ENCODE measurements around the gene CTBP1. TPM values are rescaled to one million over a fixed set of nuclear protein-coding genes. Genes with fewer than 3 reads are reported as not detected.

Gene CTBP1
- total RNA-seq, 1 experiment from 2014 or later: 223 TPM

DNA sequence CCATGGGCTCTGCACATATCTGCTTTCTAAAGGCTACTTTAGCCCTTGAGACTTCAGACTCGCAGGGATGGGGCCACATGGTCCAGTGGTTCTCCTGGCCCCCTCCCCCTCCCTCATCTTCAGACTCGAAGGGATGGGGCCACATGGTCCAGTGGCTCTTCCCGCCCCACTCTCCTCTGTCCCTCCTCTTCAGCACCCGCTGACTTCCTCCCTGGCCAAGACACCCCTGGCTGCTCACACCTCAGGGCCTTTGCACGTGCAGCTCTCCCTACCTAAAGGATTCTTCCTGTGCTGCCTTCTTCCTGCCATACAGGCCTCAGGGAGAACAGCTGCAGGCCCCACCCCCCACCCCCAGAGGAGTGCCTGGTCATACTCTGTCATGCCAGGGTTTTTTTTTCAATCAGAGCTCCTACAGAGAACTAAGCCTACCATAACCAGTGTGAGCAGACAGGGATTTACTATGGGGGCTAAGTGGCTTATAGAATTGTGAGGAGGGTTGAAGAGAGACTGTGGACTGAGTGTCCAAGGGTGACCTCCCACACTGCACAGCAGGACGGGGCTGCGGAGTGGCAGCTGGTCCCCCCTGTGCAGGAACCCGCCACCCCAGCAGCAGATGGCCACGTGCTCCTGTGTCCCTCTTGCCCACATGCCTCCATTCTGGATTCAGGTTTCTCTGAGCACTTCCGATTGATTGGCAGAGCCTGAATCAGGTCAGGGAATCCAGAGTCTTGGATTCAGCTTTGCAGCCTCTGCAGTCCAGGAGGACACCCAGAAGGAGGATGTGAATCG is 70.4 kb downstream of the CTBP1 start:
- Histone ChIP-seq H2AFZ (ENCODE audit: low read length) (no peak overlapping the region), H3K36me3 (ENCODE audit: low read depth, low read length) (no peaks in the 10 kb centered on the region), H3F3A (ENCODE audit: low read length, unreplicated experiment) (no peaks in the 10 kb centered on the region), H3K4me2 (ENCODE audit: low read length) (no peak overlapping the region), H3K27ac (ENCODE audit: low read length) (no peak overlapping the region), H3K4me3 (ENCODE audit: low read length) (no peak overlapping the region), H3K4me1 (ENCODE audit: insufficient read depth, low read length) (peaks cover 5% of the 10 kb centered on the region; the same call in 1 of the 2 replicates), H3K9me3 (ENCODE audit: low read length) (no peaks in the 10 kb centered on the region), H3K9ac (ENCODE audit: low read length) (no peak overlapping the region), H3K79me2 (ENCODE audit: low read length) (no peaks in the 10 kb centered on the region), H4K20me1 (ENCODE audit: low read length) (no peaks in the 10 kb centered on the region), H3K27me3 (ENCODE audit: low read length) (no peaks in the 10 kb centered on the region), H3K9me2 (replicated peaks; ENCODE audit: low read length) (no peaks in the 10 kb centered on the region)
- TF ChIP-seq EZH2phosphoT487 (IDR thresholded peaks at IDR 0.05; ENCODE audit: borderline replicate concordance, low read length): no peak
- no peak for TF ChIP-seq CTCF (conservative IDR thresholded peaks at IDR 0.05; ENCODE audit: low read depth, low read length)
- no peak for TF ChIP-seq EZH2 (IDR thresholded peaks at IDR 0.05; ENCODE audit: low read length, unreplicated experiment)
- ChIA-PET CTCF (no interaction called here), POLR2A (ENCODE audit: unreplicated experiment) (no interaction called here)
- intact Hi-C loops (cut with micrococcal nuclease): no loop called here
- DNase-seq: no peak
- no peak for ATAC-seq
- no TSS peak for BruUV-seq (replicated peaks)

DNA sequence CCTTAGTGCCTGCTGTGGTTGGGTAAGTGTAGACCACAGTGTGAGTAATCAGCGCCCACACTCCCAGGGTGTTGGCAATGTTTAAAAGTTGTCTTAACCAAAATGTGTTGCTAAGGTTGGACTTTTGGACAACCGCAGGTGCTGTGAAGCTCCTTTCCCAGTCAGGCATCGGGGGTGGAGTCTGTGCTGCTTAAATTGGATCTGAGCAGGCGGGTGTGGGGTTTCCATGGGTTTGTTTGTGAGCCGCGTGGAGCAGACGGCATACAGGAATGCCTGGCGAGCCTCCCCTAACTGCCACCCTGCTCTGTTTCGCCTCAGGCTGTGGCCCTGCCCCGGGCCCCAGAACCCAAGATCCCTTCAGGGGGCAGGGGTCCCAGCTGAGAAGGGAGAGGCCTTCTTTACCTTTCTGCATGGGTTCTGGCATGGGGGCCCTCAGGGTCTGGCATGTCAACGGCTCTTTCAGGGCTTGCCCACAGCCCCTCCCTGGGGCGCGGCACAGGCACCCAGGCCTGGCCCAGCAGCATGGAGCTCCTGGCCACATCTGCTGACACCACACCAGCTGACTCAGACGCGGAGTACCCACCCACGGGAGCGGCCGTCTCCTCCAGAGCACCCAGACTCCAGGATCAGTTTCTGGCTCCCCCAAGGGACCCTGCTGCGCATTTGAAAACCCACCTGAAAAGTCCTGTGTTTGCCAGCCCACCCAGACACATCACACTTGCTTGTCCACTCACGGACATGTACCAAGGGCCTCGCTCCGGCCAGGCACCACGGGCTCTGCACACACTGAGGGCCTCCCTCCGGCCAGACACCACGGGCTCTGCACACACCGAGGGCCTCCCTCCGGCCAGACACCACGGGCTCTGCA is 71.4 kb downstream of the CTBP1 start:
- ChIA-PET POLR2A (ENCODE audit: unreplicated experiment) (no interaction called here), CTCF (no interaction called here)
- Histone ChIP-seq H3K79me2 (ENCODE audit: low read length) (no peaks in the 10 kb centered on the region), H4K20me1 (ENCODE audit: low read length) (no peaks in the 10 kb centered on the region), H3F3A (ENCODE audit: low read length, unreplicated experiment) (no peaks in the 10 kb centered on the region), H3K9me3 (ENCODE audit: low read length) (no peaks in the 10 kb centered on the region), H3K4me3 (ENCODE audit: low read length) (no peak overlapping the region), H3K9ac (ENCODE audit: low read length) (no peak overlapping the region), H3K9me2 (replicated peaks; ENCODE audit: low read length) (no peaks in the 10 kb centered on the region), H3K4me2 (ENCODE audit: low read length) (no peak overlapping the region), H3K4me1 (ENCODE audit: insufficient read depth, low read length) (peaks cover 5% of the 10 kb centered on the region; the same call in 1 of the 2 replicates), H3K36me3 (ENCODE audit: low read depth, low read length) (no peaks in the 10 kb centered on the region), H3K27ac (ENCODE audit: low read length) (no peak overlapping the region), H2AFZ (ENCODE audit: low read length) (no peak overlapping the region), H3K27me3 (ENCODE audit: low read length) (peaks cover under 1% of the 10 kb centered on the region; the same call in 1 of the 2 replicates)
- no TSS peak for BruUV-seq (replicated peaks)
- TF ChIP-seq EZH2phosphoT487 (IDR thresholded peaks at IDR 0.05; ENCODE audit: borderline replicate concordance, low read length) (no peak), CTCF (conservative IDR thresholded peaks at IDR 0.05; ENCODE audit: low read depth, low read length) (no peak), EZH2 (IDR thresholded peaks at IDR 0.05; ENCODE audit: low read length, unreplicated experiment) (no peak)
- ATAC-seq (peak; percentile 82), DNase-seq (peak; percentile 7)
- intact Hi-C loops (cut with micrococcal nuclease): no loop called here

All from PC-3 (cell line).